IMR-90 (cell line): Measurements from ENCODE around the gene TRABD. TPM values are rescaled to one million over a fixed set of nuclear protein-coding genes. Genes with fewer than 3 reads are reported as not detected.

Source experiments
- ATAC-seq: fragments of 200-7000 bp; cut with Tn5 transposase; 2 replicates; pipeline ENCODE4 v1.9.1; 2020; ENCODE audit warnings: low read depth, mild to moderate bottlenecking, moderate library complexity
- BruUV-seq: library from RNA; stranded (reverse); fragments of 400-500 nt; replicated peaks from 2 replicates; lab custom pipeline; 2021; lab: Mats Ljungman, UMichigan
- CTCF ChIA-PET: fragments of 300-600 bp; formaldehyde crosslinking; extraction: SDS; loops from one replicate; lab custom pipeline; 2021; ENCODE audit warnings: antibody characterized with exemption; lab: Yijun Ruan, JAX
- POLR2A ChIA-PET: fragments of 300-600 bp; sonication (Branson Sonifier 250); formaldehyde crosslinking; loops from one replicate; lab custom pipeline; 2022; ENCODE audit warnings: antibody characterized with exemption; ENCODE audit not compliant: unreplicated experiment; lab: Charles Lee
- DNase-seq: peaks from one replicate; pipeline ENCODE4 v3.0.0; 2013
- H2AFZ ChIP-seq: replicated peaks from 2 replicates; pipeline ENCODE3; 2013; ENCODE audit warnings: low read length, mild to moderate bottlenecking; ENCODE audit not compliant: poor library complexity
- H2AK5ac ChIP-seq: 2 replicates; pipeline ENCODE4 v1.6.1; 2013; ENCODE audit warnings: low read depth, low read length, inconsistent platforms
- H2AK9ac ChIP-seq: replicated peaks from 2 replicates; pipeline ENCODE3; 2013; ENCODE audit warnings: mild to moderate bottlenecking, low read depth, low read length, moderate library complexity; ENCODE audit not compliant: poor library complexity
- H2BK120ac ChIP-seq: 2 replicates; pipeline ENCODE4 v1.6.1; 2013; ENCODE audit warnings: low read depth, low read length, inconsistent platforms
- H2BK15ac ChIP-seq: 3 replicates; pipeline ENCODE4 v1.6.1; 2013; ENCODE audit warnings: low read depth, low read length, inconsistent platforms
- H2BK20ac ChIP-seq: 2 replicates; pipeline ENCODE4 v1.6.1; 2013; ENCODE audit warnings: low read depth, mild to moderate bottlenecking, inconsistent platforms, low read length, moderate library complexity
- H2BK5ac ChIP-seq: 2 replicates; pipeline ENCODE4 v1.6.1; 2013; ENCODE audit warnings: mild to moderate bottlenecking, low read depth, low read length, inconsistent platforms; ENCODE audit not compliant: poor library complexity, severe bottlenecking
- H3K14ac ChIP-seq: replicated peaks from 2 replicates; pipeline ENCODE4 v1.6.1; 2013; ENCODE audit warnings: low read depth, low read length, inconsistent platforms
- H3K18ac ChIP-seq: 2 replicates; pipeline ENCODE4 v1.6.1; 2013; ENCODE audit warnings: low read depth, low read length, control low read depth
- H3K23ac ChIP-seq: 2 replicates; pipeline ENCODE4 v1.6.1; 2013; ENCODE audit warnings: low read depth, low read length, inconsistent platforms
- H3K27ac ChIP-seq: 2 replicates; pipeline ENCODE4 v1.5.1; 2013; ENCODE audit warnings: mild to moderate bottlenecking, control low read depth, low read length; ENCODE audit not compliant: insufficient read depth
- H3K27me3 ChIP-seq: 2 replicates; pipeline ENCODE4 v1.6.1; 2013; ENCODE audit warnings: low read length; ENCODE audit not compliant: control insufficient read depth, insufficient read depth
- H3K36me3 ChIP-seq: 2 replicates; pipeline ENCODE4 v1.6.1; 2013; ENCODE audit warnings: low read length, mixed read lengths; ENCODE audit not compliant: control insufficient read depth, insufficient read depth
- H3K4ac ChIP-seq: 2 replicates; pipeline ENCODE4 v1.6.1; 2013; ENCODE audit warnings: low read depth, low read length, inconsistent platforms
- H3K4me1 ChIP-seq: 2 replicates; pipeline ENCODE4 v1.6.1; 2013; ENCODE audit warnings: low read length, mixed read lengths; ENCODE audit not compliant: control insufficient read depth, insufficient read depth
- H3K4me2 ChIP-seq: 2 replicates; pipeline ENCODE4 v1.6.1; 2013; ENCODE audit warnings: low read depth, mild to moderate bottlenecking, control low read depth, low read length, moderate library complexity
- H3K4me3 ChIP-seq: 2 replicates; pipeline ENCODE4 v1.5.1; 2013; ENCODE audit warnings: low read depth, mild to moderate bottlenecking, control low read depth, low read length, moderate library complexity; ENCODE audit not compliant: insufficient read depth
- H3K56ac ChIP-seq: 2 replicates; pipeline ENCODE4 v1.6.1; 2013; ENCODE audit warnings: low read length, inconsistent platforms; ENCODE audit not compliant: insufficient read depth; ENCODE audit errors: extremely low read depth
- H3K79me1 ChIP-seq, 2 experiments: 2 replicates each; pipeline ENCODE4 v1.6.1; 2013; ENCODE audit warnings: low read length in 2 of 2, inconsistent platforms in 1 of 2, low read depth in 1 of 2
- H3K9ac ChIP-seq: 2 replicates; pipeline ENCODE4 v1.6.1; 2013; ENCODE audit warnings: low read depth, low read length, control low read depth
- H3K9me1 ChIP-seq: 2 replicates; pipeline ENCODE4 v1.6.1; 2013; ENCODE audit warnings: low read length, inconsistent platforms; ENCODE audit not compliant: insufficient read depth
- H3K9me3 ChIP-seq: 2 replicates; pipeline ENCODE4 v1.6.1; 2013; ENCODE audit warnings: low read length; ENCODE audit not compliant: control insufficient read depth, insufficient read depth
- H4K20me1 ChIP-seq: 2 replicates; pipeline ENCODE4 v1.6.1; 2013; ENCODE audit warnings: low read length, inconsistent platforms; ENCODE audit not compliant: insufficient read depth
- H4K5ac ChIP-seq: 2 replicates; pipeline ENCODE4 v1.6.1; 2013; ENCODE audit warnings: mild to moderate bottlenecking, low read depth, low read length, control low read depth
- H4K8ac ChIP-seq, 2 experiments: 2 replicates each; pipeline ENCODE4 v1.6.1; 2013; ENCODE audit warnings: low read depth in 2 of 2, low read length in 2 of 2, control low read depth in 1 of 2, inconsistent platforms in 1 of 2
- H4K91ac ChIP-seq: 2 replicates; pipeline ENCODE4 v1.6.1; 2013; ENCODE audit warnings: low read depth, low read length, inconsistent platforms; ENCODE audit not compliant: insufficient read depth
- MXI1 ChIP-seq: IDR thresholded peaks from 2 replicates; pipeline ENCODE4 v1.6.1; 2012; ENCODE audit warnings: low read depth, mild to moderate bottlenecking, low read length, moderate library complexity, borderline replicate concordance
- WGBS, 2 experiments: methylation state at CpG; one replicate each; pipeline versions ENCODE4 v1.1.5 to v1.1.7; 2013; ENCODE audit warnings: missing lambda C conversion rate in 2 of 2; ENCODE audit not compliant: insufficient read length in 1 of 2; ENCODE audit errors: extremely low coverage in 2 of 2; 5-methylcytosine and 5-hydroxymethylcytosine counted together
- dilution Hi-C: fragments of 300-500 bp; cut with HindIII; formaldehyde crosslinking; loops from one replicate; pipeline ENCODE4 v1.14.3; 2018; ENCODE audit warnings: low sequenced_read_pairs; ENCODE audit not compliant: unreplicated experiment
- in situ Hi-C: fragments of 300-500 bp; cut with MboI; formaldehyde crosslinking; loops from 3 replicates; pipeline ENCODE4 v1.14.3; 2019; ENCODE audit warnings: low sequenced_read_pairs, inconsistent platforms, mixed read lengths
- intact Hi-C: fragments of 100-400 bp; cut with micrococcal nuclease; formaldehyde crosslinking; loops from 2 replicates; pipeline ENCODE4 v1.10.0; 2022
- polyA plus RNA-seq, 3 experiments: library from polyadenylated mRNA; depleted of rRNA; stranded (reverse); fragments of >200 nt; gene quantifications; 2 replicates each; pipeline ENCODE4 v1.2.3, GENCODE V29; 2012; ENCODE audit warnings: low replicate concordance in 1 of 3
- total RNA-seq: library from RNA; depleted of rRNA; stranded (reverse); fragments of >200 nt; gene quantifications from 2 replicates; pipeline ENCODE4 v1.2.3, GENCODE V29; 2012
- TF ChIP-seq, protein P1 (sequence below): conservative IDR thresholded peaks from 2 replicates; pipeline ENCODE4 v1.5.1; 2012; ENCODE audit warnings: mild to moderate bottlenecking, low read depth, low read length, improper control_type of control experiment

Gene TRABD
- total and polyA plus RNA-seq, 2 of the 4 experiments (the other 2 are of a cell fraction): 13.4 to 42.7 TPM

DNA sequence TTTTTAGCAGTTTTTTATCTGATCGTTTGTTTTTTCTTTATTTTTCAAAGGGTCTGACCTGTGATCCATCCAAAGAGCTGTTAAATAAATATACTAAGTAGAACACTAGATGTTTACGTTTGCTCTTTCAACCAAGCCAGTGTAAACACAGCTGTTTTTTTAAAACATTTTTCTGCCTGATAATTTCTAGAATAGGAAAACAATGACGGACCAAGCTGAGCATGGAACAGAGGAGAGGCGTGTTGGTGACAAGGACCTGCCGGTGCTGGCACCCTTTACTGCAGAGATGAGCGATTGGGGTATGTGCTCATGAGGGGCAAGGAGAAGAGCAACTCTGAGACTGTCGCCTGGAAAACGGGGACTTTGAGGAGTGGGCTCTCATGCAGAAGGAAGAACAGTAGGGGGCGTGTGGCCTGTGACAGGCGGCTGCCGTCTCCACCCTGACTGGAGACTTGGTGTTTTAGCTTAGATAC is 43.8 kb upstream of the TRABD start:
- ChIA-PET POLR2A (interaction anchor here (0.7 kb wide), 1 partner anchor 140 kb away, joined by 4 read pairs; no protein-coding TSS in a partner anchor), CTCF (interaction anchor here (0.6 kb wide), 1 partner anchor 248 kb away, joined by 3 read pairs; no protein-coding TSS in a partner anchor)
- Histone ChIP-seq H2AK9ac (peak overlapping the region; percentile 79), H3K9me1 (peaks cover 2% of the 10 kb centered on the region; the same call in 1 of the 2 replicates), H3K9ac (no peak overlapping the region), H3K56ac (no peak overlapping the region), H2BK20ac (no peak overlapping the region), H2AK5ac (no peak overlapping the region), H4K8ac (no peak overlapping the region), H3K4ac (no peak overlapping the region), H3K23ac (no peak overlapping the region), H3K14ac (no peak overlapping the region), H3K18ac (no peak overlapping the region; the same call in 1 of the 2 replicates), H4K20me1 (peaks cover 11% of the 10 kb centered on the region), H3K79me1 (no peaks in the 10 kb centered on the region), H3K36me3 (peaks cover 9% of the 10 kb centered on the region; the same call in 1 of the 2 replicates), H3K4me3 (no peak overlapping the region), H2BK120ac (no peak overlapping the region), H3K9me3 (no peaks in the 10 kb centered on the region), H3K4me1 (peaks cover 15% of the 10 kb centered on the region), H2BK5ac (no peak overlapping the region), H2AFZ (peak overlapping the region; percentile 74), H4K91ac (no peak overlapping the region), H2BK15ac (no peak overlapping the region), H3K27ac (peak overlapping the region; percentile 5; the same call in 1 of the 2 replicates), H4K5ac (no peak overlapping the region; the same call in 1 of the 2 replicates), H3K4me2 (peak overlapping the region; percentile 23; the same call in 1 of the 2 replicates), H3K27me3 (peaks cover 4% of the 10 kb centered on the region)
- intact Hi-C loops: loop anchor here (5.0 kb wide), 1 partner anchor 55 kb away; the partner anchor contains the start of gene MLC1
- WGBS, 2 experiments: 16% methylated on average over 6 of the region's 11 CpGs; no CpG with 5 or more reads in 1 of the 2 experiments
- DNase-seq (peak; percentile 52), ATAC-seq (peak; percentile 68)
- dilution Hi-C loops: no loop called here
- in situ Hi-C loops: no loop called here
- no peak for TF ChIP-seq MXI1
- TF ChIP-seq, protein P1, sequence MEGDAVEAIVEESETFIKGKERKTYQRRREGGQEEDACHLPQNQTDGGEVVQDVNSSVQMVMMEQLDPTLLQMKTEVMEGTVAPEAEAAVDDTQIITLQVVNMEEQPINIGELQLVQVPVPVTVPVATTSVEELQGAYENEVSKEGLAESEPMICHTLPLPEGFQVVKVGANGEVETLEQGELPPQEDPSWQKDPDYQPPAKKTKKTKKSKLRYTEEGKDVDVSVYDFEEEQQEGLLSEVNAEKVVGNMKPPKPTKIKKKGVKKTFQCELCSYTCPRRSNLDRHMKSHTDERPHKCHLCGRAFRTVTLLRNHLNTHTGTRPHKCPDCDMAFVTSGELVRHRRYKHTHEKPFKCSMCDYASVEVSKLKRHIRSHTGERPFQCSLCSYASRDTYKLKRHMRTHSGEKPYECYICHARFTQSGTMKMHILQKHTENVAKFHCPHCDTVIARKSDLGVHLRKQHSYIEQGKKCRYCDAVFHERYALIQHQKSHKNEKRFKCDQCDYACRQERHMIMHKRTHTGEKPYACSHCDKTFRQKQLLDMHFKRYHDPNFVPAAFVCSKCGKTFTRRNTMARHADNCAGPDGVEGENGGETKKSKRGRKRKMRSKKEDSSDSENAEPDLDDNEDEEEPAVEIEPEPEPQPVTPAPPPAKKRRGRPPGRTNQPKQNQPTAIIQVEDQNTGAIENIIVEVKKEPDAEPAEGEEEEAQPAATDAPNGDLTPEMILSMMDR: peak; percentile 13; the same call in 1 of the 2 replicates
- no TSS peak for BruUV-seq
